Keratinocyte (primary cell): Measurements from ENCODE around the gene ROMO1.

Experiments
- CTCF ChIP-seq, 3 experiments: IDR thresholded peaks in 1 of 3; conservative IDR thresholded peaks in 1 of 3; optimal IDR thresholded peaks in 1 of 3; 2 replicates in 2 of 3; 3 replicates in 1 of 3; pipeline versions ENCODE3 to v1.5.1; 2011; ENCODE audit warnings: low read length in 3 of 3, mild to moderate bottlenecking in 3 of 3, moderate library complexity in 2 of 3, control low read depth in 1 of 3, inconsistent platforms in 1 of 3; ENCODE audit not compliant: insufficient read depth in 2 of 3; ENCODE audit errors: extremely low read depth in 1 of 3
- EZH2 ChIP-seq: IDR thresholded peaks from one replicate; pipeline ENCODE4 v1.6.1; 2012; ENCODE audit warnings: inconsistent platforms, mild to moderate bottlenecking, low read length, moderate library complexity

GRCh38 chr20:35732644-35732982 is 33.4 kb downstream of the ROMO1 start:
- TF ChIP-seq CTCF (optimal IDR thresholded peaks at IDR 0.05 in 1 of 3, IDR thresholded peaks at IDR 0.05 in 1 of 3, conservative IDR thresholded peaks at IDR 0.05 in 1 of 3; ENCODE audit: extremely low read depth in 1 of 3, insufficient read depth in 2 of 3, low read length in 3 of 3) (no peak), EZH2 (no peak)
